HEK293T (cell line): ENCODE results near the gene ROBO3.

Experiments
- BHLHE40 ChIP-seq: fragments of 450-650 bp; IDR thresholded peaks from 2 replicates; pipeline ENCODE4 v1.6.1; 2016; ENCODE audit warnings: mild to moderate bottlenecking, moderate library complexity, borderline replicate concordance
- ELF4 ChIP-seq: fragments of 450-650 bp; IDR thresholded peaks from 2 replicates; pipeline ENCODE4 v1.6.1; 2017; ENCODE audit warnings: antibody characterized with exemption
- FOXK2 ChIP-seq: fragments of 450-650 bp; IDR thresholded peaks from 2 replicates; pipeline ENCODE4 v1.6.1; 2016; ENCODE audit warnings: mild to moderate bottlenecking
- NFRKB ChIP-seq: fragments of 450-650 bp; IDR thresholded peaks from 2 replicates; pipeline ENCODE4 v1.6.1; 2016; ENCODE audit warnings: mild to moderate bottlenecking, moderate library complexity
- SP1 ChIP-seq: fragments of 450-650 bp; IDR thresholded peaks from 2 replicates; pipeline ENCODE4 v1.6.1; 2017
- SUZ12 ChIP-seq: fragments of 450-650 bp; IDR thresholded peaks from 2 replicates; pipeline ENCODE4 v1.6.1; 2016; ENCODE audit warnings: mild to moderate bottlenecking
- TARDBP ChIP-seq: fragments of 450-650 bp; IDR thresholded peaks from 2 replicates; pipeline ENCODE4 v1.6.1; 2016

GRCh38 chr11:124918950-124919349 is 53.7 kb downstream of the ROBO3 start, which contains the start of gene HEPN1:
- TF ChIP-seq SP1 = no peak
- TF ChIP-seq NFRKB = no peak
- TF ChIP-seq ELF4 = no peak
- TF ChIP-seq SUZ12 = no peak
- TF ChIP-seq BHLHE40 = no peak
- TF ChIP-seq FOXK2 = no peak
- TF ChIP-seq TARDBP = no peak
